C4-2B (cell line): ENCODE results near the gene TRPV3.

Experiments used
- ZFX ChIP-seq: fragments of 450-650 bp; IDR thresholded peaks from 2 replicates; pipeline ENCODE4 v1.6.1; 2017
- TF ChIP-seq, protein P1 (sequence below): fragments of 450-650 bp; conservative IDR thresholded peaks from 2 replicates; pipeline ENCODE4 v1.5.1; 2017; ENCODE audit warnings: mild to moderate bottlenecking

- TF ChIP-seq, protein P1, sequence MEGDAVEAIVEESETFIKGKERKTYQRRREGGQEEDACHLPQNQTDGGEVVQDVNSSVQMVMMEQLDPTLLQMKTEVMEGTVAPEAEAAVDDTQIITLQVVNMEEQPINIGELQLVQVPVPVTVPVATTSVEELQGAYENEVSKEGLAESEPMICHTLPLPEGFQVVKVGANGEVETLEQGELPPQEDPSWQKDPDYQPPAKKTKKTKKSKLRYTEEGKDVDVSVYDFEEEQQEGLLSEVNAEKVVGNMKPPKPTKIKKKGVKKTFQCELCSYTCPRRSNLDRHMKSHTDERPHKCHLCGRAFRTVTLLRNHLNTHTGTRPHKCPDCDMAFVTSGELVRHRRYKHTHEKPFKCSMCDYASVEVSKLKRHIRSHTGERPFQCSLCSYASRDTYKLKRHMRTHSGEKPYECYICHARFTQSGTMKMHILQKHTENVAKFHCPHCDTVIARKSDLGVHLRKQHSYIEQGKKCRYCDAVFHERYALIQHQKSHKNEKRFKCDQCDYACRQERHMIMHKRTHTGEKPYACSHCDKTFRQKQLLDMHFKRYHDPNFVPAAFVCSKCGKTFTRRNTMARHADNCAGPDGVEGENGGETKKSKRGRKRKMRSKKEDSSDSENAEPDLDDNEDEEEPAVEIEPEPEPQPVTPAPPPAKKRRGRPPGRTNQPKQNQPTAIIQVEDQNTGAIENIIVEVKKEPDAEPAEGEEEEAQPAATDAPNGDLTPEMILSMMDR, result no peak
- no peak for TF ChIP-seq ZFX
These were observed 7.9 kb downstream of the TRPV3 start for GRCh38 chr17:3549610-3550162.
